Measurements from ENCODE around the gene BEND7. TPM values are rescaled to one million over a fixed set of nuclear protein-coding genes. Genes with fewer than 3 reads are reported as not detected.

Gene BEND7
- total and polyA plus RNA-seq, 2 of the 4 experiments (the other 2 are of a cell fraction): 2.3 to 3.5 TPM

Small RNA genes within 50 kb of the gene (microRNA-seq; reads per million reads assigned to microRNA genes)
- gene RF00019 (ENCODE audit: insufficient read depth, insufficient read length): not detected

Small RNA genes within 50 kb of the gene (small RNA-seq; reads per million reads assigned to genes)
- gene RF00019: 0 reads per million in 5 experiments

Other genes starting within 250 kb of the BEND7 start
- gene PHYH, start 228.9 kb downstream of the BEND7 start, total RNA-seq (2012; rRNA removed): 9.7 and 10.9 TPM in 2 replicates
- 10.7 and 13.4 TPM in 2 replicates for gene PHYH, start 228.9 kb downstream of the BEND7 start, polyA plus RNA-seq (2012; rRNA removed)
- gene SEPHS1, start 180.7 kb downstream of the BEND7 start, total RNA-seq (2012; rRNA removed): 46.9 and 69.4 TPM in 2 replicates
- gene SEPHS1, start 180.7 kb downstream of the BEND7 start, polyA plus RNA-seq (2012; rRNA removed): 39.4 and 40.4 TPM in 2 replicates
- gene PRPF18, start 58.0 kb upstream of the BEND7 start, total RNA-seq (2012; rRNA removed): 10.0 and 34.4 TPM in 2 replicates
- gene PRPF18, start 58.0 kb upstream of the BEND7 start, polyA plus RNA-seq (2012; rRNA removed): 14.1 and 16.9 TPM in 2 replicates

Data from IMR-90 (cell line).